Measurements from ENCODE around the gene SRPRA.

SRPRA gene

GRCh38 chr11:126232683-126233082, 36.0 kb downstream of the SRPRA start:
- DNase-seq (ENCODE audit: low spot score), result no peak
- Histone ChIP-seq H3K4me3 (no peak overlapping the region), H3K27ac (no peak overlapping the region)
- TF ChIP-seq CTCF (IDR thresholded peaks at IDR 0.05), result no peak

- DNase-seq (ENCODE audit: low spot score), result no peak
- no peak overlapping the region for H3K4me3 ChIP-seq
- H3K27ac ChIP-seq, result no peak overlapping the region
- TF ChIP-seq CTCF (IDR thresholded peaks at IDR 0.05), result no peak
Measured at GRCh38 chr11:126231725-126232459, 36.8 kb downstream of the SRPRA start.

GRCh38 chr11:126229858-126230540, 38.7 kb downstream of the SRPRA start:
- no peak overlapping the region for H3K4me3 ChIP-seq
- TF ChIP-seq CTCF (IDR thresholded peaks at IDR 0.05), result no peak
- no peak overlapping the region for H3K27ac ChIP-seq
- no peak for DNase-seq (ENCODE audit: low spot score)

- Histone ChIP-seq H3K4me3 (no peak overlapping the region), H3K27ac (no peak overlapping the region)
- DNase-seq (ENCODE audit: low spot score), result no peak
- TF ChIP-seq CTCF (IDR thresholded peaks at IDR 0.05), result no peak
Measured at GRCh38 chr11:126226334-126227084, 42.2 kb downstream of the SRPRA start.

- DNase-seq (ENCODE audit: low spot score), result no peak
- Histone ChIP-seq H3K27ac (no peak overlapping the region), H3K4me3 (no peak overlapping the region)
- TF ChIP-seq CTCF (IDR thresholded peaks at IDR 0.05), result no peak
Measured at GRCh38 chr11:126225295-126225665, 43.4 kb downstream of the SRPRA start.

GRCh38 chr11:126224647-126225294, 43.9 kb downstream of the SRPRA start:
- no peak overlapping the region for H3K4me3 ChIP-seq
- no peak for TF ChIP-seq CTCF (IDR thresholded peaks at IDR 0.05)
- no peak overlapping the region for H3K27ac ChIP-seq
- DNase-seq (ENCODE audit: low spot score), result no peak

Data from coronary artery (tissue), 2 donors.